Kidney epithelial cell (primary cell): ENCODE measurements around the gene APOA1. TPM values are rescaled to one million over a fixed set of nuclear protein-coding genes. Genes with fewer than 3 reads are reported as not detected.

Source experiments
- DNase-seq: peaks from one replicate; pipeline ENCODE4 v3.0.0-alpha.2; 2010; ENCODE audit warnings: low read depth
- H3K27me3 ChIP-seq: 2 replicates; pipeline ENCODE4 v1.6.0; 2011; ENCODE audit warnings: low read length; ENCODE audit not compliant: control insufficient read depth, insufficient read depth
- H3K36me3 ChIP-seq: 2 replicates; pipeline ENCODE4 v1.5.1; 2011; ENCODE audit warnings: low read length; ENCODE audit not compliant: control insufficient read depth, insufficient read depth
- H3K4me3 ChIP-seq: 2 replicates; pipeline ENCODE4 v1.5.1; 2011; ENCODE audit warnings: low read depth, mild to moderate bottlenecking, control low read depth, low read length
- total RNA-seq: library from RNA; depleted of rRNA; stranded (reverse); fragments of >200 nt; gene quantifications from 2 replicates; pipeline ENCODE4 v1.2.3, GENCODE V29; 2015
- TF ChIP-seq, protein P1 (sequence below): IDR thresholded peaks from 2 replicates; pipeline ENCODE4 v1.5.1; 2011; ENCODE audit warnings: mild to moderate bottlenecking, moderate library complexity, low read length, control low read depth, inconsistent platforms; ENCODE audit not compliant: insufficient read depth, poor library complexity, severe bottlenecking

The APOA1 gene
- total RNA-seq, 1 donor from 2014 or later = not detected

- no peak for DNase-seq
- Histone ChIP-seq H3K4me3 (no peak overlapping the region), H3K36me3 (no peaks in the 10 kb centered on the region), H3K27me3 (no peaks in the 10 kb centered on the region)
- TF ChIP-seq, protein P1, sequence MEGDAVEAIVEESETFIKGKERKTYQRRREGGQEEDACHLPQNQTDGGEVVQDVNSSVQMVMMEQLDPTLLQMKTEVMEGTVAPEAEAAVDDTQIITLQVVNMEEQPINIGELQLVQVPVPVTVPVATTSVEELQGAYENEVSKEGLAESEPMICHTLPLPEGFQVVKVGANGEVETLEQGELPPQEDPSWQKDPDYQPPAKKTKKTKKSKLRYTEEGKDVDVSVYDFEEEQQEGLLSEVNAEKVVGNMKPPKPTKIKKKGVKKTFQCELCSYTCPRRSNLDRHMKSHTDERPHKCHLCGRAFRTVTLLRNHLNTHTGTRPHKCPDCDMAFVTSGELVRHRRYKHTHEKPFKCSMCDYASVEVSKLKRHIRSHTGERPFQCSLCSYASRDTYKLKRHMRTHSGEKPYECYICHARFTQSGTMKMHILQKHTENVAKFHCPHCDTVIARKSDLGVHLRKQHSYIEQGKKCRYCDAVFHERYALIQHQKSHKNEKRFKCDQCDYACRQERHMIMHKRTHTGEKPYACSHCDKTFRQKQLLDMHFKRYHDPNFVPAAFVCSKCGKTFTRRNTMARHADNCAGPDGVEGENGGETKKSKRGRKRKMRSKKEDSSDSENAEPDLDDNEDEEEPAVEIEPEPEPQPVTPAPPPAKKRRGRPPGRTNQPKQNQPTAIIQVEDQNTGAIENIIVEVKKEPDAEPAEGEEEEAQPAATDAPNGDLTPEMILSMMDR = no peak
Measured at GRCh38 chr11:116876656-116877055, 39.2 kb upstream of the APOA1 start.

DNA sequence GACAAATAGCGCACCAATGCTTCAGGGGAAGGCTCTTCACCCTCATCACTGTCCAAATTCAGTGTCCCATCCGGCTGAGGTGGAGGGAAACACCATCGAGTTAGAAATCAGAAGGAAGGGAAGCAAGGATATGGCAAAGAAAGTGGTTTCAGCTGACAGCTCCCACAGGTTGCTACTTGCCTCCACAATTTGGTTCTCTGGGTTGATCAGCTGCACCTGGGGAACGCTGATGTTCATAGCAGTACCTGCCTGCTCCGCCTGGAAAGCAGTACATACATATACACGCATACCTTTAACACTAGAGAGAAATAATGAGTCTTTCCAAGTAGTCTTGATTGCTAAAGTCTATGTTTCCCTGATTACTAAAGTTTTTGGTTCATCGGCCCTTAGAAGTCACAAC, 37.8 kb upstream of the APOA1 start:
- TF ChIP-seq, protein P1 = no peak
- Histone ChIP-seq H3K36me3 (no peaks in the 10 kb centered on the region), H3K27me3 (no peaks in the 10 kb centered on the region), H3K4me3 (no peak overlapping the region)
- DNase-seq = no peak

DNA sequence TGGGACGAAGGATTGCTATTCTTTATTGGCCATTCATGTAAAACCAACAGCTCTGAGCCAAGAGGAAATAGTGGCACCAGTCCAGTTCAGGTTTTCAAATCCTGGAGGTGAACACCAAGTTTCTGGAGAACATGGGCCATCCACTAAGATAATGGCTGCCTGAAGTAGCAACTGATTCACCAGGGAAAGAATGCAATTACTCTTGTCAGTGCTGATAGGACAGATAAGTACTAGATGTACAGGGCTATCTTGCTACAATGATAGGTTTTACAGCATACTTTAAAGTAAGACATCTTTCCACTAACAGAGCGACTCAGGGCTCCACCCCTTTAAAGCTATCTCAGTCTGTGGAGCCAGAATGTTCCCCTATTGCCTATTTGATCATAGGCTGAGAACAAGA, 36.8 kb upstream of the APOA1 start:
- H3K4me3 ChIP-seq = no peak overlapping the region
- no peaks in the 10 kb centered on the region for H3K27me3 ChIP-seq
- DNase-seq = no peak
- TF ChIP-seq, protein P1 = no peak
- peaks cover 1% of the 10 kb centered on the region for H3K36me3 ChIP-seq

GRCh38 chr11:116873381-116873780, 36.0 kb upstream of the APOA1 start:
- no peak overlapping the region for H3K4me3 ChIP-seq
- no peak for DNase-seq
- no peaks in the 10 kb centered on the region for H3K27me3 ChIP-seq
- TF ChIP-seq, protein P1 = no peak
- peaks cover 1% of the 10 kb centered on the region for H3K36me3 ChIP-seq

GRCh38 chr11:116871248-116871647, 33.8 kb upstream of the APOA1 start:
- H3K27me3 ChIP-seq = no peaks in the 10 kb centered on the region
- H3K4me3 ChIP-seq = no peak overlapping the region
- H3K36me3 ChIP-seq = peaks cover 1% of the 10 kb centered on the region
- DNase-seq = no peak
- TF ChIP-seq, protein P1 = no peak

GRCh38 chr11:116870054-116870453, 32.6 kb upstream of the APOA1 start:
- no peak for DNase-seq
- TF ChIP-seq, protein P1 = no peak
- peaks cover 1% of the 10 kb centered on the region for H3K36me3 ChIP-seq
- no peaks in the 10 kb centered on the region for H3K27me3 ChIP-seq
- H3K4me3 ChIP-seq = no peak overlapping the region
